NCI-H446 (cell line): ENCODE data around the gene ZHX3.

Source experiments
- DNase-seq, 2 experiments: peaks; one replicate each; lab custom pipeline; 2025; lab: John Stamatoyannopoulos, UW

Gene ZHX3

DNA sequence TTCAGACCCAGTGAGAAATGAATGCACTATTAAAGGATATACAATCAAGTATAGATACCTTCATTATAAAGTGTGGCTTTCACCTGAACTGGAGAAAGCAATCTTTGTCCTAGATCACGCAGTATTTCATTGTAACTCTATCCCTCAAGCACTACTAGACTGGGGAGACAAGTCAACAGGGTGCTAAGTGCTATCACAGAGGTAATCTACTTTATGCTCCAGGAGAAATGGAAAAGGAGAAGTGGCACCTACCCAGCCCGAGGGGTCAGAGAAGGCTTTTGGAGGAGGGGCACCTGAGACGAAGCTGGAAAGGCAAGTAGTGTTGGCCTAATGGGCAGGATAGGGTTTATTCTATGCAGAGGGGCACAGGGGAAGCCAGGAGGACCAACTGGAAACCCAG is 17.1 kb downstream of the ZHX3 start:
- no peak for DNase-seq

DNA sequence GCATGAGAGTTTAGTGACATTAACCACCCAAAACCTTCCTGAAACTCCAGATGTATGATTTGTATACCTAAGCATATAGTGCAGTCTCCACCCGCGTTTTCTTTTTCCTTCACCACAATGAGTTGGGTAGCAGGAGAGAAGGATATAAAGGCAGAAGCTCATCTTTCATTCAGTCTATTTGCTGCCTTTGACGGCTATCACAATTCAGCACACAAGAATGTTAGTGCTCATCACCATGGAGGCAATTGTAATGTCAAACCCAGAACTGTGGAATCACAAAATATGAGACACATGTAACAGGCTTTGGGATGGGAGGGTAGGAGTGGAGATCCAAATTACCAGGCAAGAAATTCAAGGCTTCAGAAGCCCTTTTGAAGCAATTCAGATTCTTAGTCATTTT is 17.6 kb downstream of the ZHX3 start:
- DNase-seq: no peak

DNA sequence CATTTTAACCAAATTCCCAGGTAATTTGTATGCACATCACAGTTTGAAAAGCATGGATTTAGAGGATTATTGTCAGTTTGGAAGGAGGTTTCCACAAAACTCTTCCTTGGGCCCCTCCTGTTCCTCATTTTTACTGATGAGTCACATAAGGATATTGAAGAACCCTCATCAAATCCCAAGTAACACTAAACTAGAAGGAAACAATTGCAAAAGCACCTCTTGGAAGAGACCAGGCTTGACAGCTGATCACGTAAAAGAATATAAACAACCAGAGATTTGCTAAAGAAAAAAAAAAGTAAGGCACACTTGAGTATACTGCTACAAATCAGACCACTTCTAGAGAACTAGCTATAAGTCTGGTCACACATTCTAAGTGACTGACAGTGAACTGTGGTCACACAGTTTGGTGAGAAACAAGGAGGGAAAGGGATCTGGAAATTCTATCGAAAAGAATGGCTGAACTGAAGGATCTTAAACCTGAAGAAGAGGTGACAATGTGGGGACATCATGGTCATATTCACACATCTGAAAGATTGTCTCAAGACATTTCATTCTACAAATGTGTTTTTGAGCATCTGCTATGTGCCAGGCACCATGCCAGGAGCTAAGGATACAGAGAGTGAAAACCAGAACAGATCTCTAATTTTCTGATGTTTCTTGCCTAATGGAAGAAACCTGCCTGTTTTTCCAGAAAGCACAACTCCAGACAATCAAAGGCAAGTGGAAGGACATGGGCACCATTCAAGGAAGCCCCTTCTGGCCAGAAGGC is 24.1 kb downstream of the ZHX3 start:
- peak in 1 of 2 experiments; percentile 22 for DNase-seq

GRCh38 chr20:41290804-41291389 is 26.6 kb downstream of the ZHX3 start:
- DNase-seq: no peak

- no peak for DNase-seq
These were observed 30.2 kb downstream of the ZHX3 start for GRCh38 chr20:41287327-41287726.

DNA sequence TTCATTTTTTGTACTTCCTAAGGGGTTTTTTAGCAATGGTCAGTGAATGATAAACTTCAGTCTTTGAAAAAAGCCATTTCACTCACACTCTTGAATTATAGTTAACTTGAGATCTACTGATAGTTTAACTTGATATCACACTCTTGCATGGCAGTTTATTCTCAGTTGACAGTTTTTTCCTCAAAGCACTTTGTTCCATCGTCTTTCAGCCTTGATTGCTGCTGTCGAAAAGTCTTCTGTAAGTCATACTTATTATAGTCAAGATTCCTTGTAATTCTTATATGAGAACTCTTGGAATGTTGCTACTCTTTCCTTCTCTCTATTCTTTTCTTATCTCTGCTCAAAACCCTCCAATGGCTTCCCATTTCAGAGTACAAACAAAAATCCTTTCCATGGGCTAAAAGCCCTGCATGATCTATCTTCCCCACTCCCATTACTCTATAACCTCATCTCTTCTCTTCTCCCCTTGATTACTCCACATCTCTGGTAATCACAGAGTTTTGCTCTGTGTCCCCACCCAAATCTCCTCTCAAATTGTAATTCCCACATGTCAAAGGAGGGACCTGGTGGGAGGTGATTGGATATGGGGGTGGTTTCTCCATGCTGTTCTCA is 31.2 kb downstream of the ZHX3 start:
- no peak for DNase-seq

GRCh38 chr20:41279546-41280225 is 37.8 kb downstream of the ZHX3 start:
- DNase-seq: no peak

DNA sequence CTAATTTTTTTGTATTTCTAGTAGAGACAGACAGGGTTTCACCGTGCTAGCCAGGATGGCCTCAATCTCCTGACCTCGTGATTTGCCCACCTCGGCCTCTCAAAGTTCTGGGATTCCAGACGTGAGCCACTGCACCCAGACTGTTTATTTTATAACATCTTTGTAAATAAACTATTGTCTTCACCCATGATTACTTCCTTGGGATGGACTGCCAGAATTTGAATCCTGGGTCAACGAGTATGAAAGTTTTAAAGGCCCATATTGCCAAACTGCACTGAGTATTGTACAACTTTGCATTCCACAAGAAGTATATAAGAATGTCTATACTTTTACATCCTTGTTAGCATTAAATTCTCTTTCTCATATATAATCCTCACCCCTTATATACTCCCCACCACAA is 38.6 kb downstream of the ZHX3 start:
- DNase-seq: no peak

- DNase-seq: no peak
These were observed 40.5 kb downstream of the ZHX3 start for GRCh38 chr20:41277049-41277448.

- DNase-seq: no peak
These were observed 41.2 kb downstream of the ZHX3 start for GRCh38 chr20:41276317-41276751.

DNA sequence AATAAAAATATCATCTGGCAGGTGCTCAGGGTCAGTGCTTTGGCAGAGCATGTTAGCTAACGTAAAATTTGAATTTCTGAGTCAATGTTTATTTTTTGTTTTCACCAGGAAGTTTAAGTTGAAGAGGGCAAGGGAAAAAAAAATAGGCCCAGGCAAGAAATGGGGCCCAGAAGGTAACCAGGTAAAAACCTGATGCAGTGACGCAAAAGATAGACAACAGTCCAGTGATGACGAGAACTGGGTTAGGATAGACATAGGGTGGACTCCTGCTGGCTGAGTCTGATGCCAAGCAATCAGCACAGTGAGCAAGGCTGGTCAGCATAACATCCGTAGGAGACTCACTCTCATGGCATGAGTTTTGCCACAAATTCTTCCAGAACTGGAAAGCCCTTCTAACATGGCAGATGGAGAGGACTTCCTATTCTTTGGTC is 42.2 kb downstream of the ZHX3 start:
- DNase-seq: no peak

- no peak for DNase-seq
These were observed 43.4 kb downstream of the ZHX3 start for GRCh38 chr20:41274152-41274551.

DNA sequence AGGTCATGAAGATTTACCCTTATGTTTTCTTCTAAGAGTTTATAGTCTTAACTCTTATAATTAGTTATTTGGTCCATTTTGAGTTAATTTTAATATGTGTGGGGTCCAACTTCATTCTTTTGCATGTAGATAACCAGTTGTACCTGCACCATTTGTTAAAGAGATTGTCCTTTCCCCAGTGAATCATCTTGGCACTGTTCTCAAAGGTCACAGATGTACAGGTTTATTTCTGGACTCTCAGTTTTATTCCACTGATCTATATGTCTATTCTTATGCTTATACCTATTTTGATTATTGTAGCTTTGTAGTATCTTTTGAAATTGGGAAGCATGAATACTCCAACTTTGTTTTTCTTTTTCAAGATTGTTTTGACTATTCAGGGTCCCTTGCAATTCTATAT is 44.1 kb downstream of the ZHX3 start:
- DNase-seq: no peak

- no peak for DNase-seq
These were observed 45.2 kb downstream of the ZHX3 start for GRCh38 chr20:41272339-41272738.

DNA sequence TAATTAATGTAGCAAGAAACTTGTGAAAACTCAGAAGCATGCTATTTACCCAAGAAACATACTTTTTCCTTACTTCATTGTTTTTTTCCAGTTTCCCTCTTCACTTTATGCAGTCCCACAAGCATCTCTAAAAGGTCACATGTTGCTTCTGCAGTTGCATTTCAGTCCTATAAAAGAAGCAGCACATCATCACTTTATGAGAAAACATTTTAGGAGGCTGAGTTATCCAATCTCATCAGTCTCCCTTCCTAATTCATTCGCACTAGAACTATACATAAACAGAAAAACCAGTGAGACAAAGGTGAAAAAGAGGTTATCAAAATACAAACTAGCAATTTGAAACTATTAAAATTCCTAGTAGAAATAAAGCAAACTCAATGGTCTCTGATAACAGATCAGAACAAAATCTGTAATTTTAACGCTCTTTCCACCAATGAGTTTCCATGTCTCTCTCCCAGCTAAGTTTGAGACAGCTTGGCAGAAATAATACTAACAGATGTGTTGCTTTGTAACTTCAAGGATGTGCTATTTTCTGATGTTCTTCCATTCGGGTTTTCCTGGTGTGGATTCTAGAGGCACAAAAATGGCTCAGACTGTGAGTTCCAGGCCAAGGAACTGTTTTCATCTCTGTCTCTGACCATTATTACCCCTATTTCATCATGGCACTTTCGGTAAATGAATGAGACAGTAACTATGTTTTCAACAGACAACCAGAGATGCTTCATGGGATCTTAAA is 48.4 kb downstream of the ZHX3 start:
- peak in 1 of 2 experiments; percentile 23 for DNase-seq

GRCh38 chr20:41268402-41268801 is 49.1 kb downstream of the ZHX3 start:
- DNase-seq: no peak

- DNase-seq: no peak
These were observed 51.6 kb downstream of the ZHX3 start for GRCh38 chr20:41265938-41266337.

DNA sequence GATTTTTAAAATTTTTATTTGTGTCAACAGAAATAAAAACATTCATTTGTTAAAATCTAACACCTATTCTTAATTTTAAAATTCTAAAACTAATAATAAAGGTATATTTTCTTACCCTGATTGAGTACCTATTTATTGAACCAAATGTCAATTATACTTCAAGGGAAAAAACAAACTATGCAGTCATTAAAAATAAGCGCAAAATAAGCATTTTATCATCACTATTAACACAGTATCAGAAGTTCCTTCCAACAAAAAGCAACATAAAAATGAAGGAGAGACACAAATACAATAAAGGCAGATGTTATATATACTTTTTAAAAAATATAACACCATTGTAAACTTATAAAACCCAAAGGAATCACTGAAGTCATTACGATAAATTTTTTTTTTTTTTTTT is 52.7 kb downstream of the ZHX3 start:
- DNase-seq: no peak

- no peak for DNase-seq
These were observed 55.5 kb downstream of the ZHX3 start for GRCh38 chr20:41261790-41262717.

DNA sequence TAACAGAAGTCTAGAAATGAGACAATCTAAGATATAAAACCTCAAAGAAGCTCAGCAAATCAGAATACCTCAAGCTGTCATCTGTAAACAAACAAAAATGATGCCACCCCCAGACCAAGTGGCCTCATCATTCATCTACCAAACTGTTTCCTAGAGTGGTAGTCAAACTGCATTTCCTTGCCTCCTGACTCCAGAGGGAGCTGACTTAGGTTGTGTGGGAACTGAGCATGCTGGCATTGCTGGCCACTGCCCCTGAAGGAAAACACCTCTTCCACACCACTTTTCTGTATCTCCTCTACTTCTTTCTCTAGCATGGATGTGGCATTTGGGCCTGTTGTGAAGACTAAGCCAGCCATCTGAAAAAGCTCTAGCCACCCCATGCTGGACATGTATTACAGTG is 56.3 kb downstream of the ZHX3 start:
- no peak for DNase-seq

- no peak for DNase-seq
These were observed 56.8 kb downstream of the ZHX3 start for GRCh38 chr20:41260734-41261220.
